Fibroblast of lung (primary cell): ENCODE results near the gene SRSF11.

Experiments
- EZH2 ChIP-seq: IDR thresholded peaks from 2 replicates; pipeline ENCODE4 v1.5.1; 2012; ENCODE audit warnings: low read length, control low read depth, mild to moderate bottlenecking; ENCODE audit errors: missing control alignments
- TF ChIP-seq, protein P1 (sequence below), 2 donors: IDR thresholded peaks in 1 of 2; conservative IDR thresholded peaks in 1 of 2; 1 replicate in 1 of 2; 2 replicates in 1 of 2; pipeline ENCODE4 v1.5.1; 2011 to 2012; ENCODE audit warnings: low read length in 2 of 2, control low read depth in 1 of 2, inconsistent platforms in 1 of 2, low read depth in 1 of 2, mild to moderate bottlenecking in 1 of 2

DNA sequence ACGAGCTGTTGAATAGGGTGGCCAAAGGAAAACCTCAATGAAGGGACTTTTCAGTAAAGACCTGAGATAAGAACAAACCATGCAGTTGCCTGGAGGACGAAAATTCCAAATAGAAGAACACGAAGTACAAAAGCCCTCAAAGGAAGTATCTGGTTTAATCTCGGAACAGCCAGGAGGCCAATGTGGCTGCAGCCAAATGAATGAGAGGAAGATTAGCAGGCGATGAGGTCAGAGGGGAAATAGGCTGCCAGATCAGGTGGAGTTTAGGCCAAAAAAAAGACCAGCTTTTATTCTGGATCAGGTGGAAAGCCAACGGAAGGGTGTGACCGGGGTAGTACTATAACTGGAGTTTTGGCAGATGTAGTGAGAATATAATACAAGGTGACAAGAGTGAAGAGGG is 43.7 kb downstream of the SRSF11 start:
- TF ChIP-seq, protein P1, sequence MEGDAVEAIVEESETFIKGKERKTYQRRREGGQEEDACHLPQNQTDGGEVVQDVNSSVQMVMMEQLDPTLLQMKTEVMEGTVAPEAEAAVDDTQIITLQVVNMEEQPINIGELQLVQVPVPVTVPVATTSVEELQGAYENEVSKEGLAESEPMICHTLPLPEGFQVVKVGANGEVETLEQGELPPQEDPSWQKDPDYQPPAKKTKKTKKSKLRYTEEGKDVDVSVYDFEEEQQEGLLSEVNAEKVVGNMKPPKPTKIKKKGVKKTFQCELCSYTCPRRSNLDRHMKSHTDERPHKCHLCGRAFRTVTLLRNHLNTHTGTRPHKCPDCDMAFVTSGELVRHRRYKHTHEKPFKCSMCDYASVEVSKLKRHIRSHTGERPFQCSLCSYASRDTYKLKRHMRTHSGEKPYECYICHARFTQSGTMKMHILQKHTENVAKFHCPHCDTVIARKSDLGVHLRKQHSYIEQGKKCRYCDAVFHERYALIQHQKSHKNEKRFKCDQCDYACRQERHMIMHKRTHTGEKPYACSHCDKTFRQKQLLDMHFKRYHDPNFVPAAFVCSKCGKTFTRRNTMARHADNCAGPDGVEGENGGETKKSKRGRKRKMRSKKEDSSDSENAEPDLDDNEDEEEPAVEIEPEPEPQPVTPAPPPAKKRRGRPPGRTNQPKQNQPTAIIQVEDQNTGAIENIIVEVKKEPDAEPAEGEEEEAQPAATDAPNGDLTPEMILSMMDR (conservative IDR thresholded peaks at IDR 0.05 in 1 of 2, IDR thresholded peaks at IDR 0.05 in 1 of 2; ENCODE audit: low read depth in 1 of 2, low read length in 2 of 2): no peak
- TF ChIP-seq EZH2: no peak
